ENCODE results near the gene CXorf58. TPM values are rescaled to one million over a fixed set of nuclear protein-coding genes. Genes with fewer than 3 reads are reported as not detected.
A peak's percentile ranks its signal among the peaks of the same experiment; 100 is the strongest.

The CXorf58 gene
- total RNA-seq, 1 donor from 2014 or later = not detected

DNA sequence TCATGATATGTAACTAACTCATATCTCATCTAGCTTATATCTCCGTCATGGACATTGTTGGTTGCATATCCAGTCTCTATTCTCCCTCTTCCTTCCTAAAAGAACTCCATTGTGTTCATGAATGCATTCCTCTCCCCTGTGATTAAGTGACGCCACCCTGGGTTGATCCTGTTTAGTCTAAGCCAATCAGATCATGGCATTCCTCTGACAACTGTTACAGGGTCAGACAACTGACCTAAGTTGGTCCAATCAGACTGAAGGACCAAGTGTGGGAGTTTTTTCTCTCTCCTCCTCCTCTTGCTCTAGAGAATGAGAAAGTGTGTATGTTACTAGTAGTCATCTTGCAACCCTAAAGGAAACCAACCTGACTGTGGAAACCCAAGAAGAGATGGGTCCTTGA is 3.7 kb upstream of the CXorf58 start:
- H3K4me3 ChIP-seq = no peak overlapping the region
- no peaks in the 10 kb centered on the region for H3K36me3 ChIP-seq
- peaks cover 0 to 8% of the 10 kb centered on the region in 2 donors for H3K4me1 ChIP-seq
- H3K27ac ChIP-seq = no peak overlapping the region
- intact Hi-C loops (cut with DNase I) = loop anchor here (5.0 to 10.0 kb wide), 2 partner anchors 102 to 591 kb away; no protein-coding TSS in a partner anchor
- no peaks in the 10 kb centered on the region for H3K9me3 ChIP-seq
- DNase-seq (ENCODE audit: low spot score in 2 of 2) = no peak
- TF ChIP-seq, protein P1, sequence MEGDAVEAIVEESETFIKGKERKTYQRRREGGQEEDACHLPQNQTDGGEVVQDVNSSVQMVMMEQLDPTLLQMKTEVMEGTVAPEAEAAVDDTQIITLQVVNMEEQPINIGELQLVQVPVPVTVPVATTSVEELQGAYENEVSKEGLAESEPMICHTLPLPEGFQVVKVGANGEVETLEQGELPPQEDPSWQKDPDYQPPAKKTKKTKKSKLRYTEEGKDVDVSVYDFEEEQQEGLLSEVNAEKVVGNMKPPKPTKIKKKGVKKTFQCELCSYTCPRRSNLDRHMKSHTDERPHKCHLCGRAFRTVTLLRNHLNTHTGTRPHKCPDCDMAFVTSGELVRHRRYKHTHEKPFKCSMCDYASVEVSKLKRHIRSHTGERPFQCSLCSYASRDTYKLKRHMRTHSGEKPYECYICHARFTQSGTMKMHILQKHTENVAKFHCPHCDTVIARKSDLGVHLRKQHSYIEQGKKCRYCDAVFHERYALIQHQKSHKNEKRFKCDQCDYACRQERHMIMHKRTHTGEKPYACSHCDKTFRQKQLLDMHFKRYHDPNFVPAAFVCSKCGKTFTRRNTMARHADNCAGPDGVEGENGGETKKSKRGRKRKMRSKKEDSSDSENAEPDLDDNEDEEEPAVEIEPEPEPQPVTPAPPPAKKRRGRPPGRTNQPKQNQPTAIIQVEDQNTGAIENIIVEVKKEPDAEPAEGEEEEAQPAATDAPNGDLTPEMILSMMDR (IDR thresholded peaks at IDR 0.05) = no peak
- no peaks in the 10 kb centered on the region for H3K27me3 ChIP-seq

DNA sequence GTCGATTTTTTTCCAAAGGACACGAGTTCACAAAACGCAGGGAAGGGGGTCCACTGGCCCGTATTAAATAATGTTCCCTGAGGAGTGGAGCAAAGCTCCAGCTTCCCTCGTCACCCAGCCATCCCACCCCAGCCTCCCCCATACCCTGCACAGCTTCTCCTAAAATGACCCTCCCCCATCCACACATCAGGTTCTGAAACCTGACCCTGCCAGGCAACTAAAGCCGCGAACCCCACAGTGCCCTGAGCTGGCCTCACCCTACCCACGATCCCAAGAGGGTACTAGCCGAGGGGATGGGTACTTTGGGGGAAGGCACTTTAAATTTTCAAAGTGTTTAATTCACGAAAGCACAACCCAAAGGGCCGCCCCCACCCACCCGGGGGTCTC is 702 bp upstream of the CXorf58 start:
- H3K9me3 ChIP-seq = no peaks in the 10 kb centered on the region
- DNase-seq (ENCODE audit: low spot score in 2 of 2) = no peak
- no peaks in the 10 kb centered on the region for H3K27me3 ChIP-seq
- H3K4me1 ChIP-seq = peaks cover 0 to under 1% of the 10 kb centered on the region in 2 donors
- intact Hi-C loops (cut with DNase I) = loop anchor here (10.0 kb wide), 1 partner anchor 588 kb away; no protein-coding TSS in a partner anchor
- no peaks in the 10 kb centered on the region for H3K36me3 ChIP-seq
- TF ChIP-seq, protein P1 (IDR thresholded peaks at IDR 0.05) = no peak
- peak overlapping the region; percentile 78 for H3K27ac ChIP-seq
- peak overlapping the region; percentile 54 to 66 for H3K4me3 ChIP-seq

DNA sequence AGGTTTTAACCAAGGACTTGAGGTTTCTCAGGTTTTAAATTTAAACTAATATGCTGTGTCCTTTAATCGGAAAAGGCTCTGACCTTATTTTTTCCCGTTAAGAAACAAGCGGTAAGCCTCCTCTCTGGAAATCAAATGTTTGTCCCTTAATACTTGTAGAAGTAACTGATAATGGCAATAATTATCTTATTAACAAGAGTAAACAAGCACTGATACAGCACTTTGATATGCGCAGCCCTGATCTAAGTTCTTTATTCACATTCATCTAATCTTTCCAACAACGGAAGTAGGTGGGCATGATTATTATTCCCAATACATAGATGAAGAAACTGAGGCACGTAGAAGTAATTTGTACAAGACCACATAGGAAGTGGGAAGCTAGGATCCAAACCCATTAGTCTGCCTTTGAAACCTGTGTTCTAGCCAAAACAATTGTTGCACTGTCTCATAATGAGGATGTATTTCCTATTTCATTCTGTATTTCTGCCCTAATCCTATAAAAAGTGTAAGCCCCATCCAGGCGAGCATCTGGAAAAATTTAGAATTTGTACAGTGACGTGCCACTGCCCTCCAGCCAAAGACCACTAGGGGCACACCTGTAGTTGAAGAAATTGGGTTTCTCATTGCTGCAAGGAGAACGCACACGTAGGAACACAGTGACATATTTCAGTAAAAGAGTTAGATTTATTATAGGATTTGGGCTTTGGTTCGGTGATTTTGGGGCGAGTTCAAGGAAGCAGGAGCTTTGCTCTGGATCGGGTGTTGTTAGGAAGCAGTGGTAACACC is 606 bp downstream of the CXorf58 start:
- no peaks in the 10 kb centered on the region for H3K36me3 ChIP-seq
- H3K27me3 ChIP-seq = no peaks in the 10 kb centered on the region
- H3K4me1 ChIP-seq = no peaks in the 10 kb centered on the region
- H3K4me3 ChIP-seq = peak overlapping the region; percentile 19 to 66
- DNase-seq (ENCODE audit: low spot score in 2 of 2) = no peak
- peak overlapping the region; percentile 78 for H3K27ac ChIP-seq
- TF ChIP-seq, protein P1 (IDR thresholded peaks at IDR 0.05) = peak in 1 of 3 experiments; percentile 33
- H3K9me3 ChIP-seq = no peaks in the 10 kb centered on the region
- intact Hi-C loops (cut with DNase I) = loop anchor here (1.0 to 10.0 kb wide), 6 partner anchors 117 to 586 kb away; partner anchors contain the start of genes ACOT9, EIF2S3 and PRDX4

DNA sequence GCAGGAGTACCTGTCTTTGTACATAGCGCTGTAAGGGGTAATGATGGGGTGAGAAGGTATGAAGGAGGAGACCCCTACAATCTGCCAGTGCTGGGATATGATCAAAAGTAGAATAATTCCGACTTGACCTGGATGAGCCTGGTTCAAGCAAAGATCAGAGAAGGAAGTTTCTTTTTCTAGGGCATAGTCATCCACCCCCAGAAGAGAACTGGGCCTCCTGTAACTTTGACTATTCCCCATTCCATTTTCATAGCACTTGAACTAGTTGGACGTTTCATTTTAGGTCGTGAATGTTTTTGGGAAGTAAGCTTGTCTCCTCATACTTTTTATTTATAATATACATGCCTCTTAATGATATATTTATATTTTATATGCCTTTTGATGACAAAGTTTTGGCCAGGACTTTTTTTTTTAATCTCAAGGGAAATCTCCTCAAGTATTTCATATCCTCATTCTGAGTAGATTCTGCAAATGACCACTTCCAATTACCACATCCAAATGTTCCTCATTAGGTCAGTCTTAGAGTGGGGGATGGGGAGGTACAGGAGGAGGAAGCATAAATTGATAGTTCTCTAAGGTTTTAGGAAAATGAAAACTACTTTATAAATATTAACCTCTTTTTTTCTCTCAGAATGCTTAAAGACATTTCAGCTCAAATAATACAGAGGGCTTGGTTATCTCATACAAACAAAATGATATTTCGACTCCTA is 3.5 kb downstream of the CXorf58 start:
- H3K9me3 ChIP-seq = no peaks in the 10 kb centered on the region
- H3K4me1 ChIP-seq = no peaks in the 10 kb centered on the region
- TF ChIP-seq, protein P1 (IDR thresholded peaks at IDR 0.05) = no peak
- no peaks in the 10 kb centered on the region for H3K36me3 ChIP-seq
- no peaks in the 10 kb centered on the region for H3K27me3 ChIP-seq
- no peak overlapping the region for H3K27ac ChIP-seq
- DNase-seq (ENCODE audit: low spot score in 2 of 2) = no peak
- intact Hi-C loops (cut with DNase I) = no loop called here
- H3K4me3 ChIP-seq = no peak overlapping the region

DNA sequence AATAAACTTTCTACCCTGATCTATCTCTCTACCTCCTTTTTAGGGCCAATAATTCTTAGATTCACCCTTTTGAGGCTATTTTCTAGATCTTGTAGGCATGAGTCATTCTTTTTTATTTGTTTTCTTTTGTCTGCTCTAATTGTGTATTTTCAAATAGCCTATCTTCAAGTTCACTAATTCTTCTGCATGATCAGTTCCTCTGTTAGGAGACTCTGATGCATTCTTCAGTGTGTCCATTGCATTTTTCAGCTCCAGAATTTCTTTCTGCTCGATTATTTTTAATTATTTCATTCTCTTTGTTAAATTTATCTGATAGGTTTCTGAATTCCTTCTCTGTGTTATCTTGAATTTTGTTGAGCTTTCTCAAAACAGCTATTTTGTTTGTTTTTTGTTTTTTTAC is 11.3 kb downstream of the CXorf58 start:
- no peak overlapping the region for H3K4me3 ChIP-seq
- intact Hi-C loops (cut with DNase I) = no loop called here
- H3K27me3 ChIP-seq = no peaks in the 10 kb centered on the region
- H3K36me3 ChIP-seq = no peaks in the 10 kb centered on the region
- TF ChIP-seq, protein P1 (IDR thresholded peaks at IDR 0.05) = no peak
- H3K9me3 ChIP-seq = no peaks in the 10 kb centered on the region
- no peak for DNase-seq (ENCODE audit: low spot score in 2 of 2)
- no peak overlapping the region for H3K27ac ChIP-seq
- no peaks in the 10 kb centered on the region for H3K4me1 ChIP-seq
